Neural cell (in vitro differentiated cells): ENCODE data around the gene ACP2. TPM values are rescaled to one million over a fixed set of nuclear protein-coding genes. Genes with fewer than 3 reads are reported as not detected.

Source experiments
- H2AFZ ChIP-seq: fragments of 200-600, 300-800 bp; sonication (generic), shearing (Covaris generic); 2 replicates; pipeline ENCODE4 v1.6.0; 2014; ENCODE audit warnings: low read depth, mild to moderate bottlenecking, antibody characterized with exemption, low read length, moderate library complexity
- H3F3A ChIP-seq: fragments of 200-600 bp; shearing (Covaris generic); 2 replicates; pipeline ENCODE4 v1.6.1; 2016; ENCODE audit warnings: mild to moderate bottlenecking, moderate library complexity, mixed read lengths, antibody characterized with exemption, low read length; ENCODE audit not compliant: insufficient read depth, poor library complexity, severe bottlenecking
- H3K27ac ChIP-seq: fragments of 200-600, 300-800 bp; sonication (generic), shearing (Covaris generic); 2 replicates; pipeline ENCODE4 v1.5.1; 2014; ENCODE audit warnings: mild to moderate bottlenecking, low read length, moderate library complexity
- H3K27me3 ChIP-seq: fragments of 300-800, 200-600 bp; sonication (generic), shearing (Covaris generic); 2 replicates; pipeline ENCODE4 v1.6.0; 2014; ENCODE audit warnings: mild to moderate bottlenecking, low read depth, low read length, moderate library complexity; ENCODE audit not compliant: insufficient read depth
- H3K36me3 ChIP-seq: fragments of 300-800, 200-600 bp; sonication (generic), shearing (Covaris generic); 2 replicates; pipeline ENCODE4 v1.5.1; 2014; ENCODE audit warnings: mild to moderate bottlenecking, antibody characterized with exemption, low read length, moderate library complexity; ENCODE audit not compliant: insufficient read depth
- H3K4me2 ChIP-seq: fragments of 300-800, 200-600 bp; sonication (generic), shearing (Covaris generic); 2 replicates; pipeline ENCODE4 v1.6.0; 2014; ENCODE audit warnings: mild to moderate bottlenecking, low read length
- H3K4me3 ChIP-seq: fragments of 300-800, 200-600 bp; sonication (generic), shearing (Covaris generic); 2 replicates; pipeline ENCODE4 v1.5.1; 2014; ENCODE audit warnings: mild to moderate bottlenecking, low read length, moderate library complexity
- H3K79me2 ChIP-seq: fragments of 200-600 bp; shearing (Covaris generic); replicated peaks from 2 replicates; pipeline ENCODE4 v1.6.0; 2014; ENCODE audit warnings: mild to moderate bottlenecking, low read length, moderate library complexity; ENCODE audit not compliant: insufficient read depth
- H3K9ac ChIP-seq: fragments of 300-800, 200-600 bp; sonication (generic), shearing (Covaris generic); 2 replicates; pipeline ENCODE4 v1.6.1; 2016; ENCODE audit warnings: mild to moderate bottlenecking, low read length, mixed read lengths
- H3K9me2 ChIP-seq: fragments of 200-600 bp; shearing (Covaris generic); 2 replicates; pipeline ENCODE4 v1.6.1; 2016; ENCODE audit warnings: mild to moderate bottlenecking, low read length, mixed read lengths; ENCODE audit not compliant: insufficient read depth
- H3K9me3 ChIP-seq: fragments of 200-600, 300-800 bp; sonication (generic), shearing (Covaris generic); 2 replicates; pipeline ENCODE4 v1.6.1; 2016; ENCODE audit warnings: mild to moderate bottlenecking, mixed run types, low read length, moderate library complexity, mixed read lengths
- H4K20me1 ChIP-seq: fragments of 200-600 bp; shearing (Covaris generic); 2 replicates; pipeline ENCODE4 v1.6.1; 2016; ENCODE audit warnings: mild to moderate bottlenecking, mixed run types; ENCODE audit not compliant: insufficient read depth
- EP300 ChIP-seq: fragments of 450-650 bp; conservative IDR thresholded peaks from 2 replicates; pipeline ENCODE4 v1.6.1; 2014; ENCODE audit warnings: antibody characterized with exemption, mild to moderate bottlenecking, moderate library complexity; ENCODE audit not compliant: poor library complexity, severe bottlenecking
- EZH2 ChIP-seq: fragments of 200-600, 300-800 bp; shearing (Covaris generic), sonication (generic); IDR thresholded peaks from 2 replicates; pipeline ENCODE4 v1.6.1; 2014; ENCODE audit warnings: antibody characterized with exemption, low read length, borderline replicate concordance, mild to moderate bottlenecking; ENCODE audit not compliant: insufficient read depth, poor library complexity, severe bottlenecking
- MXI1 ChIP-seq: fragments of 450-650 bp; conservative IDR thresholded peaks from 2 replicates; pipeline ENCODE4 v1.6.1; 2014; ENCODE audit warnings: antibody characterized with exemption, mild to moderate bottlenecking; ENCODE audit not compliant: poor library complexity, severe bottlenecking
- POLR2AphosphoS5 ChIP-seq: IDR thresholded peaks from 2 replicates; pipeline ENCODE4 v1.6.1; 2012
- RAD21 ChIP-seq: fragments of 450-650 bp; conservative IDR thresholded peaks from 2 replicates; pipeline ENCODE4 v1.6.1; 2014; ENCODE audit warnings: antibody characterized with exemption, mild to moderate bottlenecking, moderate library complexity
- SMC3 ChIP-seq: fragments of 450-650 bp; conservative IDR thresholded peaks from 2 replicates; pipeline ENCODE4 v1.6.1; 2014; ENCODE audit warnings: antibody characterized with exemption, mild to moderate bottlenecking, moderate library complexity; ENCODE audit not compliant: poor library complexity
- TAF1 ChIP-seq: IDR thresholded peaks from 2 replicates; pipeline ENCODE4 v1.6.1; 2012; ENCODE audit warnings: low read depth
- polyA plus RNA-seq: library from polyadenylated mRNA; depleted of rRNA; stranded (reverse); fragments of >200 nt; gene quantifications from 2 replicates; pipeline ENCODE4 v1.2.3, GENCODE V29; 2014
- TF ChIP-seq, protein P1 (sequence below): IDR thresholded peaks from 2 replicates; pipeline ENCODE4 v1.6.1; 2012; ENCODE audit warnings: borderline replicate concordance
- TF ChIP-seq, protein P2 (sequence below): fragments of 450-650 bp; IDR thresholded peaks from 2 replicates; pipeline ENCODE4 v1.5.1; 2014; ENCODE audit warnings: antibody characterized with exemption, mild to moderate bottlenecking, moderate library complexity; ENCODE audit not compliant: poor library complexity, severe bottlenecking

Gene ACP2
- polyA plus RNA-seq, 1 donor from 2014 or later: 48.1 TPM

DNA sequence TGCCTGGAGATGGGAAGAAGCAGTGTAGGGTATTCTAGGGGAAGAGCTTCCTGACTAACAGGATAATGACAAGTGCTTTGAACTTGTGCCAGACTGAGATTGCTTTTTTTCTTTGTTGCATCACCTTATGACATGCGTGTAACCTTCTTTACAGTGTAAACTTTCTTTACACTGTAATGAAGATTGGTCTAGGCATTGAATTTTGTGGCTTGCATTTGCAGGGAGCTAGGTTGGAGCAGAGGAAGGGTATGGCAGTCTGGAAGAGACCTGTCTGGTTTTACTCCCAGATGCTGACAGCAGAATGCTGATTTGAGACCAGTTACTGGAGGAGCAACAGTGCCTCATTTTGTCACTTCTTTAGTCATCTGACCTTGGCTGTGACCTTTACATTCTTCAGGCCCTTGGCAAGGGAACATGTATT, 28.2 kb downstream of the ACP2 start:
- H3K9me2 ChIP-seq: no peaks in the 10 kb centered on the region
- no peaks in the 10 kb centered on the region for H3K9me3 ChIP-seq
- H3K4me2 ChIP-seq: no peak overlapping the region
- H2AFZ ChIP-seq: no peak overlapping the region
- H3K36me3 ChIP-seq: no peaks in the 10 kb centered on the region
- H3K79me2 ChIP-seq: no peaks in the 10 kb centered on the region
- H3K27ac ChIP-seq: no peak overlapping the region
- H3K9ac ChIP-seq: no peak overlapping the region
- H3K27me3 ChIP-seq: no peaks in the 10 kb centered on the region
- no peaks in the 10 kb centered on the region for H3F3A ChIP-seq
- TF ChIP-seq, protein P1, sequence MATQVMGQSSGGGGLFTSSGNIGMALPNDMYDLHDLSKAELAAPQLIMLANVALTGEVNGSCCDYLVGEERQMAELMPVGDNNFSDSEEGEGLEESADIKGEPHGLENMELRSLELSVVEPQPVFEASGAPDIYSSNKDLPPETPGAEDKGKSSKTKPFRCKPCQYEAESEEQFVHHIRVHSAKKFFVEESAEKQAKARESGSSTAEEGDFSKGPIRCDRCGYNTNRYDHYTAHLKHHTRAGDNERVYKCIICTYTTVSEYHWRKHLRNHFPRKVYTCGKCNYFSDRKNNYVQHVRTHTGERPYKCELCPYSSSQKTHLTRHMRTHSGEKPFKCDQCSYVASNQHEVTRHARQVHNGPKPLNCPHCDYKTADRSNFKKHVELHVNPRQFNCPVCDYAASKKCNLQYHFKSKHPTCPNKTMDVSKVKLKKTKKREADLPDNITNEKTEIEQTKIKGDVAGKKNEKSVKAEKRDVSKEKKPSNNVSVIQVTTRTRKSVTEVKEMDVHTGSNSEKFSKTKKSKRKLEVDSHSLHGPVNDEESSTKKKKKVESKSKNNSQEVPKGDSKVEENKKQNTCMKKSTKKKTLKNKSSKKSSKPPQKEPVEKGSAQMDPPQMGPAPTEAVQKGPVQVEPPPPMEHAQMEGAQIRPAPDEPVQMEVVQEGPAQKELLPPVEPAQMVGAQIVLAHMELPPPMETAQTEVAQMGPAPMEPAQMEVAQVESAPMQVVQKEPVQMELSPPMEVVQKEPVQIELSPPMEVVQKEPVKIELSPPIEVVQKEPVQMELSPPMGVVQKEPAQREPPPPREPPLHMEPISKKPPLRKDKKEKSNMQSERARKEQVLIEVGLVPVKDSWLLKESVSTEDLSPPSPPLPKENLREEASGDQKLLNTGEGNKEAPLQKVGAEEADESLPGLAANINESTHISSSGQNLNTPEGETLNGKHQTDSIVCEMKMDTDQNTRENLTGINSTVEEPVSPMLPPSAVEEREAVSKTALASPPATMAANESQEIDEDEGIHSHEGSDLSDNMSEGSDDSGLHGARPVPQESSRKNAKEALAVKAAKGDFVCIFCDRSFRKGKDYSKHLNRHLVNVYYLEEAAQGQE: no peak
- no peak for TF ChIP-seq RAD21
- TF ChIP-seq TAF1: no peak
- TF ChIP-seq, protein P2, sequence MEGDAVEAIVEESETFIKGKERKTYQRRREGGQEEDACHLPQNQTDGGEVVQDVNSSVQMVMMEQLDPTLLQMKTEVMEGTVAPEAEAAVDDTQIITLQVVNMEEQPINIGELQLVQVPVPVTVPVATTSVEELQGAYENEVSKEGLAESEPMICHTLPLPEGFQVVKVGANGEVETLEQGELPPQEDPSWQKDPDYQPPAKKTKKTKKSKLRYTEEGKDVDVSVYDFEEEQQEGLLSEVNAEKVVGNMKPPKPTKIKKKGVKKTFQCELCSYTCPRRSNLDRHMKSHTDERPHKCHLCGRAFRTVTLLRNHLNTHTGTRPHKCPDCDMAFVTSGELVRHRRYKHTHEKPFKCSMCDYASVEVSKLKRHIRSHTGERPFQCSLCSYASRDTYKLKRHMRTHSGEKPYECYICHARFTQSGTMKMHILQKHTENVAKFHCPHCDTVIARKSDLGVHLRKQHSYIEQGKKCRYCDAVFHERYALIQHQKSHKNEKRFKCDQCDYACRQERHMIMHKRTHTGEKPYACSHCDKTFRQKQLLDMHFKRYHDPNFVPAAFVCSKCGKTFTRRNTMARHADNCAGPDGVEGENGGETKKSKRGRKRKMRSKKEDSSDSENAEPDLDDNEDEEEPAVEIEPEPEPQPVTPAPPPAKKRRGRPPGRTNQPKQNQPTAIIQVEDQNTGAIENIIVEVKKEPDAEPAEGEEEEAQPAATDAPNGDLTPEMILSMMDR: no peak
- no peak for TF ChIP-seq SMC3
- no peak for TF ChIP-seq MXI1
- H4K20me1 ChIP-seq: no peaks in the 10 kb centered on the region
- H3K4me3 ChIP-seq: no peak overlapping the region

DNA sequence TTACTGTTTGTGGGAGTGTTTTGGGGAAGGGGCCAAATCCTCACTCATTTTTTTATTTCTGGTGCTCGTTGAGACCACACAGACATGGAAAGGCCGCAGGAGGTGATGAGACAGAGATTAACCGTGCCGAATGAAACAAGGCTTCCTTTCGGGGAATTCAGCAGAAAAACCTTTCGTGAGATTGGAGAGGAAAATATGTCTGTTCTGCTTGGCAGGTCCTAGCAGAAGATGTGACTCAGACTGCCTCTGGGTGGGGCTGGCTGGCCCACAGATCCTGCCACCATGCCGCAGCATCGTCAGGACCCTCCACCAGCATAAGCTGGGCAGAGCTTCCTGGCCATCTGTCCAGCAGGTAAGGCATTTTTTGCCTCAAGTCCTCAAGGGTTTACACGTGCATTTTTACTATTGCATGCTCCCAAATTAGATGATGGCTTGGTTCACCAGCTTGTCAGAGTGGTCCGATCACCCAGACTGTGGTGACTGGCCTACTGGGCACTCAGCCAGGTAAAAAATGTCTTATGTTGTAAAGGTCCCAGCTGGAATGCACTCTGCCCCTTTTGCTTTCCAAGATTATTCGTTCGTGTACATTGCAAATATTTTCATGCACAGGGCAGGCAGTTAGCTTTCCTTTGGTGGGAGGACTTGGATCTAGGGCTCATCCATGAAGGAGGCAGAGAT, 32.4 kb downstream of the ACP2 start:
- TF ChIP-seq SMC3 (no peak), POLR2AphosphoS5 (no peak), RAD21 (no peak), EP300 (no peak), EZH2 (no peak), TAF1 (no peak), MXI1 (no peak)
- TF ChIP-seq, protein P2: no peak
- TF ChIP-seq, protein P1: no peak
- Histone ChIP-seq H3K79me2 (no peaks in the 10 kb centered on the region), H3K4me3 (peak overlapping the region; percentile 67), H3K9ac (no peak overlapping the region), H3K4me2 (no peak overlapping the region), H3F3A (no peaks in the 10 kb centered on the region), H2AFZ (no peak overlapping the region), H3K27me3 (no peaks in the 10 kb centered on the region), H3K27ac (no peak overlapping the region), H3K9me2 (no peaks in the 10 kb centered on the region), H3K36me3 (no peaks in the 10 kb centered on the region), H4K20me1 (no peaks in the 10 kb centered on the region), H3K9me3 (no peaks in the 10 kb centered on the region)
